Osteocyte (in vitro differentiated cells): ENCODE measurements around the gene CDR2. TPM values are rescaled to one million over a fixed set of nuclear protein-coding genes. Genes with fewer than 3 reads are reported as not detected.
"Not testable (repeated sequence)": the region's sequence is repeated elsewhere in the genome, so short reads cannot be mapped to it uniquely, and the experiment has no call there.

ENCODE experiments used
- DNase-seq: peaks from one replicate; pipeline ENCODE4 v3.0.0; 2021; ENCODE audit warnings: mixed read lengths; ENCODE audit not compliant: unreplicated experiment; ENCODE audit errors: extremely low spot score
- H3K27ac Mint-ChIP-seq: one replicate; pipeline ENCODE4 v1.8.0; 2021; ENCODE audit warnings: mild to moderate bottlenecking, mixed read lengths; ENCODE audit not compliant: unreplicated experiment
- H3K27me3 Mint-ChIP-seq: one replicate; pipeline ENCODE4 v1.8.0; 2021; ENCODE audit warnings: mixed read lengths; ENCODE audit not compliant: unreplicated experiment
- H3K36me3 Mint-ChIP-seq: one replicate; pipeline ENCODE4 v1.8.0; 2021; ENCODE audit warnings: mixed read lengths; ENCODE audit not compliant: unreplicated experiment
- H3K4me1 Mint-ChIP-seq: one replicate; pipeline ENCODE4 v1.8.0; 2021; ENCODE audit warnings: mixed read lengths; ENCODE audit not compliant: unreplicated experiment
- H3K4me3 Mint-ChIP-seq: one replicate; pipeline ENCODE4 v1.8.0; 2021; ENCODE audit warnings: mild to moderate bottlenecking, moderate library complexity, mixed read lengths; ENCODE audit not compliant: unreplicated experiment
- H3K9me3 Mint-ChIP-seq: one replicate; pipeline ENCODE4 v1.8.0; 2021; ENCODE audit warnings: mixed read lengths; ENCODE audit not compliant: unreplicated experiment
- total RNA-seq: library from RNA; stranded (reverse); gene quantifications from 2 replicates; pipeline ENCODE4 v1.2.1, GENCODE V29; 2021
- TF ChIP-seq, protein P1 (sequence below): fragments of 200-600 bp; sonication (generic); IDR thresholded peaks from 2 replicates; pipeline ENCODE4 v1.5.0; 2021; ENCODE audit warnings: antibody characterized with exemption, mild to moderate bottlenecking, moderate library complexity

CDR2 gene
- total RNA-seq, 1 donor from 2014 or later, result 23.7 TPM

- Mint-ChIP-seq H3K4me1 (peaks cover 27% of the 10 kb centered on the region), H3K36me3 (peaks cover 24% of the 10 kb centered on the region), H3K4me3 (no peak overlapping the region), H3K9me3 (no peaks in the 10 kb centered on the region), H3K27ac (no peak overlapping the region), H3K27me3 (no peaks in the 10 kb centered on the region)
- DNase-seq, result no peak
- TF ChIP-seq, protein P1, sequence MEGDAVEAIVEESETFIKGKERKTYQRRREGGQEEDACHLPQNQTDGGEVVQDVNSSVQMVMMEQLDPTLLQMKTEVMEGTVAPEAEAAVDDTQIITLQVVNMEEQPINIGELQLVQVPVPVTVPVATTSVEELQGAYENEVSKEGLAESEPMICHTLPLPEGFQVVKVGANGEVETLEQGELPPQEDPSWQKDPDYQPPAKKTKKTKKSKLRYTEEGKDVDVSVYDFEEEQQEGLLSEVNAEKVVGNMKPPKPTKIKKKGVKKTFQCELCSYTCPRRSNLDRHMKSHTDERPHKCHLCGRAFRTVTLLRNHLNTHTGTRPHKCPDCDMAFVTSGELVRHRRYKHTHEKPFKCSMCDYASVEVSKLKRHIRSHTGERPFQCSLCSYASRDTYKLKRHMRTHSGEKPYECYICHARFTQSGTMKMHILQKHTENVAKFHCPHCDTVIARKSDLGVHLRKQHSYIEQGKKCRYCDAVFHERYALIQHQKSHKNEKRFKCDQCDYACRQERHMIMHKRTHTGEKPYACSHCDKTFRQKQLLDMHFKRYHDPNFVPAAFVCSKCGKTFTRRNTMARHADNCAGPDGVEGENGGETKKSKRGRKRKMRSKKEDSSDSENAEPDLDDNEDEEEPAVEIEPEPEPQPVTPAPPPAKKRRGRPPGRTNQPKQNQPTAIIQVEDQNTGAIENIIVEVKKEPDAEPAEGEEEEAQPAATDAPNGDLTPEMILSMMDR, result no peak
These were observed 21.7 kb downstream of the CDR2 start for GRCh38 chr16:22352723-22353122.

- Mint-ChIP-seq H3K36me3 (peaks cover 28% of the 10 kb centered on the region), H3K4me1 (peaks cover 23% of the 10 kb centered on the region), H3K27me3 (no peaks in the 10 kb centered on the region), H3K4me3 (no peak overlapping the region), H3K27ac (no peak overlapping the region), H3K9me3 (no peaks in the 10 kb centered on the region)
- TF ChIP-seq, protein P1, result no peak
- DNase-seq, result no peak
These were observed 22.3 kb downstream of the CDR2 start for GRCh38 chr16:22352140-22352539.

DNA sequence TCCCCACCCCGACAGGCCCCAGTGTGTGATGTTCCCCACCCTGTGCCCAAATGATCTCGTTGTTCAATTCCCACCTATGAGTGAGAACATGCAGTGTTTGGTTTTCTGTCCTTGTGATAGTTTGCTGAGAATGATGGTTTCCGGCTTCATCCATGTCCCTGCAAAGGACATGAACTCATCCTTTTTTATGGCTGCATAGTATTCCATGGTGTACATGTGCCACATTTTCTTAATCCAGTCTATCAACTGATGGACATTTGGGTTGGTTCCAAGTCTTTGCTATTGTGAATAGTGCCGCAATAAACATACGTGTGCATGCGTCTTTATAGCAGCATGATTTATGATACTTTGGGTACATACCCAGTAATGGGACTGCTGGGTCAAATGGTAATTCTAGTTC is 23.4 kb downstream of the CDR2 start:
- H3K27ac Mint-ChIP-seq, H3K27me3 Mint-ChIP-seq, H3K9me3 Mint-ChIP-seq, H3K4me3 Mint-ChIP-seq, DNase-seq: not testable (repeated sequence)
- Mint-ChIP-seq H3K4me1 (peaks cover 23% of the 10 kb centered on the region), H3K36me3 (peaks cover 34% of the 10 kb centered on the region)

DNA sequence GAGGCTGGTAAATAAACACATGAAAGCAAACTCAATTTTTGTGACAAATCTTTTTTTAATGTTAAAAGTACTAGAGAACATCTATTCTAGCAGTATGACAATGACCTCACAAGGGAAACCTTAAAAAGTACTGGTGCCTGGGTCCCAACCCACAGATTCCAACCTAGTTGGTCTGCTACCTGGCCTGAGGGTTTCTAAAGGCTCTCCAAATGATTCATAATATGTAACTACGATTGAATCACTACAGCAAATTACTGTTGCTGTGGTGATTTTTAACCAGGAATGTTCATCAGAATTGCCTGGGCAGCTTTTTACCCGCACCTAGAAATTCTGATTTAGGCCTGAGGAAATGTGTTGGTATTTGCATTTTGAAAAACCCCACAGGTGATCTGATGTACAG is 26.1 kb downstream of the CDR2 start:
- Mint-ChIP-seq H3K9me3 (no peaks in the 10 kb centered on the region), H3K4me3 (no peak overlapping the region), H3K27me3 (no peaks in the 10 kb centered on the region), H3K4me1 (peaks cover 7% of the 10 kb centered on the region), H3K36me3 (peaks cover 46% of the 10 kb centered on the region), H3K27ac (no peak overlapping the region)
- DNase-seq, result no peak
- TF ChIP-seq, protein P1, result no peak

GRCh38 chr16:22347100-22347820 is 27.2 kb downstream of the CDR2 start:
- no peak overlapping the region for H3K4me3 Mint-ChIP-seq
- H3K4me1 Mint-ChIP-seq, result no peaks in the 10 kb centered on the region
- no peaks in the 10 kb centered on the region for H3K9me3 Mint-ChIP-seq
- TF ChIP-seq, protein P1, result no peak
- H3K36me3 Mint-ChIP-seq, result peaks cover 53% of the 10 kb centered on the region
- no peak overlapping the region for H3K27ac Mint-ChIP-seq
- H3K27me3 Mint-ChIP-seq, result no peaks in the 10 kb centered on the region
- no peak for DNase-seq
